OCI-LY7 (cell line): Measurements from ENCODE around the gene WDR90. TPM values are rescaled to one million over a fixed set of nuclear protein-coding genes. Genes with fewer than 3 reads are reported as not detected.

Experiments used
- BruUV-seq: library from RNA; stranded (reverse); fragments of 400-500 nt; replicated peaks from 2 replicates; lab custom pipeline; 2021; lab: Mats Ljungman, UMichigan
- CTCF ChIA-PET: fragments of 300-600 bp; sonication (Branson Sonifier 250); formaldehyde crosslinking; loops from one replicate; lab custom pipeline; 2022; ENCODE audit warnings: antibody characterized with exemption; ENCODE audit not compliant: unreplicated experiment; lab: Charles Lee
- POLR2A ChIA-PET: fragments of 300-600 bp; sonication (Branson Sonifier 250); formaldehyde crosslinking; loops from one replicate; lab custom pipeline; 2022; ENCODE audit warnings: antibody characterized with exemption; lab: Charles Lee
- DNase-seq: peaks from one replicate; pipeline ENCODE4 v3.0.0-alpha.2; 2015; ENCODE audit warnings: low spot score
- H2AFZ ChIP-seq: fragments of 200-600 bp; sonication (generic), shearing (Covaris generic); 2 replicates; pipeline ENCODE4 v1.6.1; 2014; ENCODE audit warnings: mild to moderate bottlenecking, antibody characterized with exemption, low read length, moderate library complexity
- H3K27ac ChIP-seq: fragments of 200-600 bp; sonication (generic); 2 replicates; pipeline ENCODE4 v1.5.1; 2014; ENCODE audit warnings: mixed run types, low read depth, mild to moderate bottlenecking, moderate library complexity, low read length, inconsistent platforms; ENCODE audit not compliant: poor library complexity, severe bottlenecking
- H3K36me3 ChIP-seq: fragments of 200-600 bp; sonication (generic); 2 replicates; pipeline ENCODE4 v1.6.1; 2014; ENCODE audit warnings: mild to moderate bottlenecking, antibody characterized with exemption, low read length, moderate library complexity, mixed read lengths; ENCODE audit not compliant: insufficient read depth
- H3K4me1 ChIP-seq: fragments of 200-600 bp; sonication (generic); 2 replicates; pipeline ENCODE4 v1.5.1; 2014; ENCODE audit warnings: mild to moderate bottlenecking, low read length; ENCODE audit not compliant: insufficient read depth, poor library complexity, severe bottlenecking
- H3K4me2 ChIP-seq: fragments of 200-600 bp; sonication (generic); 2 replicates; pipeline ENCODE4 v1.6.1; 2014; ENCODE audit warnings: mild to moderate bottlenecking, low read length
- H3K4me3 ChIP-seq: fragments of 200-600 bp; sonication (generic); 2 replicates; pipeline ENCODE4 v1.5.1; 2014; ENCODE audit warnings: mild to moderate bottlenecking, low read depth, low read length; ENCODE audit not compliant: poor library complexity, severe bottlenecking
- H3K79me2 ChIP-seq: fragments of 200-600 bp; sonication (generic); 2 replicates; pipeline ENCODE4 v1.6.1; 2016; ENCODE audit warnings: low read depth, mild to moderate bottlenecking, low read length, moderate library complexity, mixed read lengths; ENCODE audit not compliant: insufficient read depth
- H3K9me2 ChIP-seq: fragments of 200-600 bp; sonication (generic); 2 replicates; pipeline ENCODE4 v1.6.1; 2016; ENCODE audit warnings: mild to moderate bottlenecking, low read length, mixed read lengths; ENCODE audit not compliant: insufficient read depth
- H3K9me3 ChIP-seq: fragments of 200-600 bp; sonication (generic); 2 replicates; pipeline ENCODE4 v1.6.1; 2014; ENCODE audit warnings: mild to moderate bottlenecking, mixed run types, low read length, mixed read lengths
- H4K20me1 ChIP-seq: fragments of 200-600 bp; sonication (generic); 2 replicates; pipeline ENCODE4 v1.6.1; 2014; ENCODE audit warnings: mild to moderate bottlenecking, antibody characterized with exemption, low read length, moderate library complexity, mixed read lengths; ENCODE audit not compliant: insufficient read depth
- EZH2phosphoT487 ChIP-seq: fragments of 200-600 bp; sonication (generic); IDR thresholded peaks from 2 replicates; pipeline ENCODE4 v1.6.1; 2018; ENCODE audit warnings: low read depth, borderline replicate concordance, mild to moderate bottlenecking, mixed run types, antibody characterized with exemption, low read length, moderate library complexity, mixed read lengths
- intact Hi-C: fragments of 100-400 bp; cut with micrococcal nuclease; formaldehyde crosslinking; loops from one replicate; pipeline ENCODE4 v1.10.0; 2022; ENCODE audit not compliant: unreplicated experiment
- total RNA-seq, 2 experiments: library from RNA; depleted of rRNA in 1 of 2; stranded (reverse); fragments of >200 nt in 1 of 2; shearing (Covaris generic) in 1 of 2; gene quantifications; 2 replicates each; pipeline ENCODE4 v1.2.3, GENCODE V29; 2014 to 2022
- TF ChIP-seq, protein P1 (sequence below): fragments of 200-600 bp; sonication (generic); conservative IDR thresholded peaks from 2 replicates; pipeline ENCODE4 v1.5.1; 2014; ENCODE audit warnings: mild to moderate bottlenecking, antibody characterized with exemption, low read length, moderate library complexity, mixed read lengths

WDR90 gene
- total RNA-seq, 2 experiments from 2014 or later: 110 to 153 TPM

- Histone ChIP-seq H2AFZ (no peak overlapping the region), H3K9me3 (no peaks in the 10 kb centered on the region), H3K27ac (no peak overlapping the region), H3K36me3 (peaks cover 42% of the 10 kb centered on the region; the same call in 1 of the 2 replicates), H4K20me1 (no peaks in the 10 kb centered on the region), H3K9me2 (no peaks in the 10 kb centered on the region), H3K4me1 (peaks cover 6% of the 10 kb centered on the region), H3K4me2 (no peak overlapping the region), H3K79me2 (no peaks in the 10 kb centered on the region), H3K4me3 (no peak overlapping the region)
- TF ChIP-seq, protein P1, sequence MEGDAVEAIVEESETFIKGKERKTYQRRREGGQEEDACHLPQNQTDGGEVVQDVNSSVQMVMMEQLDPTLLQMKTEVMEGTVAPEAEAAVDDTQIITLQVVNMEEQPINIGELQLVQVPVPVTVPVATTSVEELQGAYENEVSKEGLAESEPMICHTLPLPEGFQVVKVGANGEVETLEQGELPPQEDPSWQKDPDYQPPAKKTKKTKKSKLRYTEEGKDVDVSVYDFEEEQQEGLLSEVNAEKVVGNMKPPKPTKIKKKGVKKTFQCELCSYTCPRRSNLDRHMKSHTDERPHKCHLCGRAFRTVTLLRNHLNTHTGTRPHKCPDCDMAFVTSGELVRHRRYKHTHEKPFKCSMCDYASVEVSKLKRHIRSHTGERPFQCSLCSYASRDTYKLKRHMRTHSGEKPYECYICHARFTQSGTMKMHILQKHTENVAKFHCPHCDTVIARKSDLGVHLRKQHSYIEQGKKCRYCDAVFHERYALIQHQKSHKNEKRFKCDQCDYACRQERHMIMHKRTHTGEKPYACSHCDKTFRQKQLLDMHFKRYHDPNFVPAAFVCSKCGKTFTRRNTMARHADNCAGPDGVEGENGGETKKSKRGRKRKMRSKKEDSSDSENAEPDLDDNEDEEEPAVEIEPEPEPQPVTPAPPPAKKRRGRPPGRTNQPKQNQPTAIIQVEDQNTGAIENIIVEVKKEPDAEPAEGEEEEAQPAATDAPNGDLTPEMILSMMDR: no peak
- TF ChIP-seq EZH2phosphoT487: no peak
- intact Hi-C loops: loop anchor here (1.0 kb wide), 1 partner anchor 80 kb away; no protein-coding TSS in a partner anchor
- no peak for DNase-seq
- BruUV-seq: no TSS peak
- ChIA-PET POLR2A (no interaction called here), CTCF (no interaction called here)
Observed at GRCh38 chr16:659618-660017, 10.5 kb downstream of the WDR90 start.

GRCh38 chr16:660132-660458 is 10.9 kb downstream of the WDR90 start:
- BruUV-seq: no TSS peak
- no peak for TF ChIP-seq EZH2phosphoT487
- TF ChIP-seq, protein P1: no peak
- Histone ChIP-seq H3K9me3 (no peaks in the 10 kb centered on the region), H3K4me2 (no peak overlapping the region), H2AFZ (no peak overlapping the region), H3K4me1 (peaks cover 6% of the 10 kb centered on the region), H3K9me2 (no peaks in the 10 kb centered on the region), H3K79me2 (no peaks in the 10 kb centered on the region), H4K20me1 (no peaks in the 10 kb centered on the region), H3K27ac (no peak overlapping the region), H3K4me3 (no peak overlapping the region), H3K36me3 (peaks cover 42% of the 10 kb centered on the region; the same call in 1 of the 2 replicates)
- POLR2A ChIA-PET: no interaction called here
- no peak for DNase-seq
- intact Hi-C loops: loop anchor here (1.0 kb wide), 1 partner anchor 81 kb away; no protein-coding TSS in a partner anchor
- CTCF ChIA-PET: no interaction called here

GRCh38 chr16:660459-661183 is 11.5 kb downstream of the WDR90 start:
- no peak overlapping the region for H3K27ac ChIP-seq
- ChIA-PET CTCF (no interaction called here), POLR2A (no interaction called here)
- peak overlapping the region; percentile 30; the same call in 1 of the 2 replicates for H3K4me2 ChIP-seq
- H3K9me2 ChIP-seq: no peaks in the 10 kb centered on the region
- TF ChIP-seq EZH2phosphoT487: no peak
- TF ChIP-seq, protein P1: peak; percentile 27
- no peak overlapping the region for H3K4me3 ChIP-seq
- intact Hi-C loops: loop anchor here (1.0 kb wide), 1 partner anchor 81 kb away; no protein-coding TSS in a partner anchor
- BruUV-seq: no TSS peak
- no peak overlapping the region for H2AFZ ChIP-seq
- no peaks in the 10 kb centered on the region for H3K9me3 ChIP-seq
- DNase-seq: peak; percentile 91
- no peaks in the 10 kb centered on the region for H3K79me2 ChIP-seq
- H3K4me1 ChIP-seq: peaks cover 6% of the 10 kb centered on the region
- no peaks in the 10 kb centered on the region for H4K20me1 ChIP-seq
- peaks cover 41% of the 10 kb centered on the region; the same call in 1 of the 2 replicates for H3K36me3 ChIP-seq
